ENCODE measurements around the gene CDC6.

DNA sequence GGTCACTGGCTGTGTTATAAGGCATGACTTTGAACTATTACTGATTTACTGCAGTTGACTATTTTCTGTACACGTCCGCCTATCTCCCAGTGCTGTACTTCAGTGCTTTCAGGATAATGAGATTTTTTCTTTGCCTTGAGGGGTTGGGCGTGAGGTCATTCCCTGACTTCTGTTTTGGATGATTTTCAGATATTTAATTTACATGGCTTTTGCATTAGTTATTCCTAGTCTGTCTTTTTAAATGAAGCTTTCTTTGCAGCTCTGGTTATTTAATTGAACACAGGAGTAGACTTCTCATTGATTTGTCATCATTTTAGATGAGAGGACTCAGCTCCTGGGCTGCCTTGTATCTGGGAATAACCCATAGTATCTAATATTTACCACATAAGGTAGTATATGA is 44.9 kb upstream of the CDC6 start:
- TF ChIP-seq, protein P1, sequence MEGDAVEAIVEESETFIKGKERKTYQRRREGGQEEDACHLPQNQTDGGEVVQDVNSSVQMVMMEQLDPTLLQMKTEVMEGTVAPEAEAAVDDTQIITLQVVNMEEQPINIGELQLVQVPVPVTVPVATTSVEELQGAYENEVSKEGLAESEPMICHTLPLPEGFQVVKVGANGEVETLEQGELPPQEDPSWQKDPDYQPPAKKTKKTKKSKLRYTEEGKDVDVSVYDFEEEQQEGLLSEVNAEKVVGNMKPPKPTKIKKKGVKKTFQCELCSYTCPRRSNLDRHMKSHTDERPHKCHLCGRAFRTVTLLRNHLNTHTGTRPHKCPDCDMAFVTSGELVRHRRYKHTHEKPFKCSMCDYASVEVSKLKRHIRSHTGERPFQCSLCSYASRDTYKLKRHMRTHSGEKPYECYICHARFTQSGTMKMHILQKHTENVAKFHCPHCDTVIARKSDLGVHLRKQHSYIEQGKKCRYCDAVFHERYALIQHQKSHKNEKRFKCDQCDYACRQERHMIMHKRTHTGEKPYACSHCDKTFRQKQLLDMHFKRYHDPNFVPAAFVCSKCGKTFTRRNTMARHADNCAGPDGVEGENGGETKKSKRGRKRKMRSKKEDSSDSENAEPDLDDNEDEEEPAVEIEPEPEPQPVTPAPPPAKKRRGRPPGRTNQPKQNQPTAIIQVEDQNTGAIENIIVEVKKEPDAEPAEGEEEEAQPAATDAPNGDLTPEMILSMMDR (conservative IDR thresholded peaks at IDR 0.05): no peak
- no peak for TF ChIP-seq EZH2 (IDR thresholded peaks at IDR 0.05; ENCODE audit: low read depth)
